IPS-20b (cell line): Measurements from ENCODE around the gene TTBK2.

Source experiments
- H3K27ac ChIP-seq: one replicate; pipeline ENCODE4 v1.5.1; 2013; ENCODE audit warnings: low read length
- H3K27me3 ChIP-seq: 2 replicates; pipeline ENCODE4 v1.6.1; 2013; ENCODE audit warnings: mild to moderate bottlenecking, low read length, inconsistent platforms; ENCODE audit not compliant: insufficient read depth
- H3K36me3 ChIP-seq: 2 replicates; pipeline ENCODE4 v1.6.1; 2013; ENCODE audit warnings: low read depth, mild to moderate bottlenecking, inconsistent platforms, low read length, moderate library complexity; ENCODE audit not compliant: insufficient read depth
- H3K4me1 ChIP-seq: 2 replicates; pipeline ENCODE4 v1.6.1; 2013; ENCODE audit warnings: mild to moderate bottlenecking, control low read depth, inconsistent platforms, low read length, moderate library complexity; ENCODE audit not compliant: insufficient read depth
- H3K4me3 ChIP-seq: 2 replicates; pipeline ENCODE4 v1.5.1; 2013; ENCODE audit warnings: mild to moderate bottlenecking, low read length, inconsistent platforms
- H3K9ac ChIP-seq: 2 replicates; pipeline ENCODE4 v1.6.1; 2013; ENCODE audit warnings: low read depth, mild to moderate bottlenecking, inconsistent platforms, low read length, moderate library complexity
- H3K9me3 ChIP-seq: 2 replicates; pipeline ENCODE4 v1.6.1; 2013; ENCODE audit warnings: mild to moderate bottlenecking, low read depth, low read length, inconsistent platforms; ENCODE audit not compliant: insufficient read depth

The TTBK2 gene

GRCh38 chr15:42696626-42697025, 224.0 kb downstream of the TTBK2 start:
- no peak overlapping the region for H3K4me3 ChIP-seq
- H3K27me3 ChIP-seq, result no peaks in the 10 kb centered on the region
- H3K9ac ChIP-seq, result no peak overlapping the region
- no peak overlapping the region for H3K27ac ChIP-seq
- H3K36me3 ChIP-seq, result 0 out of 2 replicates have a peak, but pooled peaks cover 7% of the 10 kb centered on the region
- H3K4me1 ChIP-seq, result no peaks in the 10 kb centered on the region
- H3K9me3 ChIP-seq, result no peaks in the 10 kb centered on the region

DNA sequence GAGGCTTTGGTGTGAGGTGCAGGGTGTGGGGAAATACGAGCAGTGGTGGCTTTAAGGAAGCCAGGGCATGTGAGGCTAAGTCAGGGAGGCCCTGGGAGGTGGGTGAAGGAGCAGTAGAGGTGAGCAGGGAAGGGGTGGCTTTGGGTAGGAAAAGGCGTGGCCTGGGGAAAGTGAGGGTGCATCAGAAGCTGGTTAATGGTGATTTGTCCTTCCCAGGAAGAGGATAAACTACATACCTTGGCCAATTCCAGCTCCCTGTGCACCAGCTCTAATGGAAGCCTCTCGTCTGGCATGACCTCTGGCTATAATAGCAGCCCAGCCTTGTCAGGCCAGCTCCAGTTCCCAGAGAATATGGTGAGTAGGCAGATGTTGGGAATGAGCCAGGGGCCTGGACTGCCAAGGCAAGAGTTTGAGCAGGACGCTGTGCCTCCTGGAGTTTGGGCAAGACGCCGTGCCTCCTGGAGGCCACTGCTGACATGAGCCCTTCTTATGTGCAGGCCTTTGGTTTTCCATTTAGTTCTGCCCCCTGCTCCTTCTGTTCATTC, 225.0 kb downstream of the TTBK2 start:
- no peaks in the 10 kb centered on the region for H3K4me1 ChIP-seq

GRCh38 chr15:42694398-42694797, 226.2 kb downstream of the TTBK2 start:
- Histone ChIP-seq H3K36me3 (0 out of 2 replicates have a peak, but pooled peaks cover 7% of the 10 kb centered on the region), H3K27me3 (no peaks in the 10 kb centered on the region), H3K4me3 (no peak overlapping the region), H3K9ac (no peak overlapping the region), H3K4me1 (no peaks in the 10 kb centered on the region), H3K27ac (no peak overlapping the region), H3K9me3 (no peaks in the 10 kb centered on the region)

More for the DNA sequence above, 225.0 kb downstream of the TTBK2 start:
- H3K9ac ChIP-seq, result no peak overlapping the region
- H3K27ac ChIP-seq, result no peak overlapping the region
- no peak overlapping the region for H3K4me3 ChIP-seq
- 0 out of 2 replicates have a peak, but pooled peaks cover 7% of the 10 kb centered on the region for H3K36me3 ChIP-seq
- no peaks in the 10 kb centered on the region for H3K27me3 ChIP-seq
- H3K9me3 ChIP-seq, result no peaks in the 10 kb centered on the region

DNA sequence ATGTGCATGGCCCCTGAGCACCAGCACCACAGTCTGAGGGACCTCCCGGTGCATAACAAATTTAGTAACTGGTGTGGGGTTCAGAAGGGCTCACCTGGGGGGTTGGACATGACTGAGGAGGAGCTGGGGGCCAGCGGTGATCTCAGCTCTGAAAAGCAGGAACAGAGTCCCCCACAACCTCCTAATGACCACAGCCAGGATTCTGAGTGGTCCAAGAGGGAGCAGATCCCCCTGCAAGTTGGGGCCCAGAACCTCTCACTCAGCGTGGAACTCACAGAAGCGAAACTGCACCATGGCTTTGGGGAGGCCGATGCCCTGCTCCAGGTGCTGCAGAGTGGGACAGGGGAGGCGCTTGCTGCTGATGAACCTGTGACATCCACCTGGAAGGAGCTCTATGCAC, 226.6 kb downstream of the TTBK2 start:
- no peak overlapping the region for H3K9ac ChIP-seq
- H3K36me3 ChIP-seq, result 0 out of 2 replicates have a peak, but pooled peaks cover 7% of the 10 kb centered on the region
- no peaks in the 10 kb centered on the region for H3K9me3 ChIP-seq
- H3K4me3 ChIP-seq, result no peak overlapping the region
- H3K27me3 ChIP-seq, result no peaks in the 10 kb centered on the region
- no peak overlapping the region for H3K27ac ChIP-seq
- no peaks in the 10 kb centered on the region for H3K4me1 ChIP-seq

DNA sequence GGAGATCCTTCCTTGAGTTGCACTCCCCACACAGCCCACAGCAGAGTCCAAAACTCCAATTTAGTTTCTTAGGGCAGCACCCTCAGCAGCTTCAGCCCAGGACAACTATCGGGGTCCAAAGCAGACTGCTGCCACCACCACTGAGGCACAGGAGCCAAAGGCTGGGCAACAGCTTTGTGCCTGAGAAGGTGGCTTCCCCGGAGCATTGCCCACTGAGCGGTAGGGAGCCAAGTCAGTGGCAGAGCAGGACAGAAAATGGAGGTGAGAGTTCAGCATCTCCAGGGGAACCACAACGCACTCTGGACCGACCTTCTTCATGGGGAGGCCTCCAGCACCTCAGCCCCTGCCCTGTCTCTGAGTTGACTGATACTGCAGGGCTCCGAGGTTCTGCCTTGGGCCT, 227.1 kb downstream of the TTBK2 start:
- H3K27me3 ChIP-seq, result no peaks in the 10 kb centered on the region
- H3K36me3 ChIP-seq, result 0 out of 2 replicates have a peak, but pooled peaks cover 7% of the 10 kb centered on the region
- H3K9me3 ChIP-seq, result no peaks in the 10 kb centered on the region
- no peak overlapping the region for H3K9ac ChIP-seq
- no peak overlapping the region for H3K27ac ChIP-seq
- no peak overlapping the region for H3K4me3 ChIP-seq
- no peaks in the 10 kb centered on the region for H3K4me1 ChIP-seq

DNA sequence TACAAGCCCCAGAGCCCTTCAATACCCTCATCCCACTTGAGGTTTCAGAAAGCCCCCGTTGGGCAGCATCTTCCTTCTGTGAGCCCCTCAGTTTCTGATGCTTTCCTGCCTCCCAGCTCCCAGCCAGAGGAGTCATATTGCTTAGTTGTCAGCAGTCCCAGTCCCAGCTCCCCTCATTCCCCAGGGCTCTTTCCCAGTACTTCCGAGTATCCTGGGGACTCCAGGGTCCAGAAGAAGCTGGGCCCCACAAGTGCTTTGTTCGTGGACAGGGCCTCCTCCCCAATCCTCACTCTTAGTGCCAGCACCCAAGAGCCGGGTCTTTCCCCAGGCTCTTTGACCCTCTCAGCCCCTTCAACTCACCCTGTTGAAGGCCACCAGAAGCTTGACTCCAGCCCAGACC, 227.6 kb downstream of the TTBK2 start:
- Histone ChIP-seq H3K9me3 (no peaks in the 10 kb centered on the region), H3K9ac (no peak overlapping the region), H3K4me1 (no peaks in the 10 kb centered on the region), H3K36me3 (0 out of 2 replicates have a peak, but pooled peaks cover 7% of the 10 kb centered on the region), H3K27me3 (no peaks in the 10 kb centered on the region), H3K4me3 (no peak overlapping the region), H3K27ac (no peak overlapping the region)

GRCh38 chr15:42692536-42692935, 228.0 kb downstream of the TTBK2 start:
- Histone ChIP-seq H3K4me3 (no peak overlapping the region), H3K4me1 (no peaks in the 10 kb centered on the region), H3K36me3 (0 out of 2 replicates have a peak, but pooled peaks cover 7% of the 10 kb centered on the region), H3K27ac (no peak overlapping the region), H3K9me3 (no peaks in the 10 kb centered on the region), H3K27me3 (no peaks in the 10 kb centered on the region), H3K9ac (no peak overlapping the region)

- Histone ChIP-seq H3K9ac (no peak overlapping the region), H3K27me3 (no peaks in the 10 kb centered on the region), H3K27ac (no peak overlapping the region), H3K36me3 (0 out of 2 replicates have a peak, but pooled peaks cover 5% of the 10 kb centered on the region), H3K4me1 (no peaks in the 10 kb centered on the region), H3K9me3 (no peaks in the 10 kb centered on the region), H3K4me3 (no peak overlapping the region)
Measured at GRCh38 chr15:42691770-42692169, 228.8 kb downstream of the TTBK2 start.

GRCh38 chr15:42691308-42691707, 229.3 kb downstream of the TTBK2 start:
- H3K4me1 ChIP-seq, result no peaks in the 10 kb centered on the region
- H3K9me3 ChIP-seq, result no peaks in the 10 kb centered on the region
- no peaks in the 10 kb centered on the region for H3K27me3 ChIP-seq
- H3K27ac ChIP-seq, result no peak overlapping the region
- H3K9ac ChIP-seq, result no peak overlapping the region
- H3K4me3 ChIP-seq, result no peak overlapping the region
- 0 out of 2 replicates have a peak, but pooled peaks cover 3% of the 10 kb centered on the region for H3K36me3 ChIP-seq
